ENCODE results near the gene PLCL2.
"Not testable (repeated sequence)": the region's sequence is repeated elsewhere in the genome, so short reads cannot be mapped to it uniquely, and the experiment has no call there.

Gene PLCL2

DNA sequence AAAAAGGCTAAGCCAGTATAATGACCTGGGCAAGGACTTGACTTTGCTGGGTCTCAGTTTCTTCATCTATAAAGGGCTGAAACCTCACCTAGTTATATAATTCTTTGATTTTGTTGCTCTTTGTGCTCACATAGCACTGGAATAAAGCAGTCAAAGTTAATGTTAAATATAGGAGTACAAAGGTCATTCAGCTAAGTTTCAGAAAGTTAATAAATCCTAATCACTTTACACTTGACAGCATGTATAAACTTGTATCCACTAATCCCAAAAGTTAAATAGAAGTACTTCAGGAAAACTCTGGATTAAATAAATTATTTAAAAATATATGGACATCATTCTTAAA lies 33.9 kb downstream of the PLCL2 start:
- DNase-seq: no peak

DNA sequence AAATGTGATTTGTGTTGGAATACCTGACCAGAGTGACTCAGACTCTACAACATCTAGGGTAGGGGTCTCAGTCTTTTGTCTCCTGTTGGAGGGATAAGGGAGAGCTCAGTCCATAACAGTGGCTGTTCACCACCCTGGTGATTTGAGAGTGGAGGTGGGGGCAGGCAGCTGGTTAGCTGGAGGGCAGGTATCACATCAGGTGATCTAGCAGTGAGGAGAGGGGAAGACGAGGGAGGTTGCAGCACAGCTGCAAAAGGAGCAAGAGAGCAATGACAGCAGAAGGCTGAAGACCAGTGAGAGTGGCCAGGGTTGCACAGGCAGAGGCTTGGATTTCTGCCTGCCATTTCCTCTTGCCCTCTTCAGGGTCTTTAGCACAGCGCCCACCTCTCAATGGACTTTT lies 38.4 kb downstream of the PLCL2 start:
- no peak for DNase-seq

DNA sequence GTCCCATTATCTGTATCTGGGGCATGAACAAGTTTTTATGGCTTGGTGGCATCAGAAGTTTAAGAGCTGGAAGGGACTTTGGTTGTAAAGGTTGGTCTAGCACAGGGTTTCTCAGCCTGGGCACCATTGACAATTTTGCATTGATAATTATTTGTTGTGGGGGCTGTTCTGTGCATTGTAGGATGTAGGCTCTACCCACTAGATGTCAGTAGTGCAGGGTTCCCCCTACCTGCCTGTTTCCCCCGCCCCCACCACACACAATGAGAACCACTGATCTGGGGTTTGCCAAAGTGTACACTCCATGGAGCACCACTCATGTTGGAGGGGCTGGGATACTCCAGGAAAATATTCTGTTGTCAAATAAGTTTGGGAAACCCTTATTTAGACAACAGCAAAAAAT lies 42.7 kb downstream of the PLCL2 start:
- DNase-seq: no peak

DNA sequence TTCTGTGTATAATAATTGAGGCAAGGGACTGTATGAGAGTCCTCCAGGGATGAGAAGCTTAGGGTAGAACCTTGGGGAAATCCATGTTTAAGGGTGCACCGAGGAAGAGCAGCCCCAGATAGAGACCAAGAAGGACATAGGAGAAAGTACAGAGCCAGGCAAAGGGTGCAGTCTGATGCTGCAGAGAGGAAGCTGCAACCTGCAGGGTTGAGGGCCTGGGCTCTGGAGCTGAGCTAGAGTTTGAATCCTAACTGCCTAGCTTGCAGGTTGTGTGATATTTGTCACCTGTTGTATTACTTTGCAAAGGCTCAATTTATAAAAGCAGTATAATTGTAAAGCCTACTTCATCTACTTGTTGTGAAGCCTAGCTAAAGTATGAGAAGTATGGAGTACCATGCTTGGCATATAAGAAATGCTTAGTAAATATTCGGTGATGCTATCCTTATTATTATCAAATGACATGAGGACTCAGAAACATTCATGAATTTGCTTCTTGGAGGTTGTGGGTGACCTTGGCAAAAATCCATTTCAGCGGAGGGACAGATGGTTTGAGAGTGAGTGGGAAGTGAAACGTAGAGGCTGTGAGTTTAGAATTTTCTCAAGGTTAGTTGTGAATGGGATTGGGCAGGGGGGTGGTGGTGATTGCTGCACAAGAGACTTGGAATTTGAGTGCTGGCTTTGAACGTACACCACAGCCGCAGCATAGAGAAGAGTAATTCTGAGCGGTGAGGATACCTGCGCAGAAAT lies 43.8 kb downstream of the PLCL2 start:
- DNase-seq: no peak

DNA sequence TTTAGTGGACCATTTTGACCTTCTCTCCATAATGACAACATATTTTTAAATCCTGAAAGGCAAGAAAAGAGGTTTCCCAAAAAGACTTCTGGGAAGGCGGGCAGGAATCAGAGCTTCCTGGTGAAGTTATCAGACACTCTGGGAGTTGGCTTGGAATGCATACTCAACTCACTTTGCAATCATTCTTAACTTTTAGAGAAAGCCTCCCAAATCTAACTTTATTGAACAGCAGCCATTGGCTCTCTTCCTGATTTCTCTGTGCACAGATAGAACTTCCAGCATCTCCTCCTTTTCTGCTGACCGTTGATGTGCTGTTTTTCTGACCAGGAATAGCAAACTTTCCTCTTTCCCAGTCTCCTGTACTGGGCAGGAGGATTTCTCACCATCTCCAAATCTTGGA lies 44.6 kb downstream of the PLCL2 start:
- no peak for DNase-seq

DNA sequence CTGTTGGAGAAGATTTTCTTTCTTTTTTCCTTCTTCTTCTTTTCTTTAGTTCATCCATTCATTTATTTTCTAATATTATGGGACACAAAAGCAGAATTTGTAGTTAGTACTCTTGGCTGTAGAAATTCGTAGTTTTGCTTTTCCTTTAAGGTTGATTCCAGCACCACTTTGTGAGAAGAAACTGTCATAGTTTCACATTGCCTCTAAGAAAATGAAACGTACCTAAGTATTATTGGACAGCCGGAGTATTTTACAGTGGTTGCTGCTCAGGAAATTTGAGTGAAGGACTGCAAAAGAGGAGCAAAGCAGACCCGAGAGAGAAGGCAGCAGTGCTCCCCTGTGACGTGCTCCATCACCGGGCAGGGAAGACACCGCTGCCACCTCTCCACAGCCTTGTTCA lies 48.1 kb downstream of the PLCL2 start:
- no peak for DNase-seq

DNA sequence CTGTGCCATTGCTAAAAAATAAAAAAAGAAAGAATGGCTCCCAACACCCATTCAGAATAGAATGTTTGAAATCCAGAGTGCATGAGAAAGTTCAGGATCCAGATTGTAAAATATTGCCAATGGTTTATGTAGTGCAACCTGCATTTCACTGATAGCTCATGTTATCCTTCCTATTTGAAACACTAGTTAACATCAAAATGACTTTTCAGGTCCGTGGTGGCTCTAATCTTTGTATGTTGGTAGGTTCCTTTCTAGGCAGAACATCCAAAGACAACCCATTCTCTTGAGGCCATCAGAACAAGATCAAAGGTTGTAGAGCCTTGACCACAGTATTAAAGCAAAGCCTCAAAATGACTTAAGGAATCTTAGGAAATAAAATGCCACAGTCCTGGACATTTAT lies 51.0 kb downstream of the PLCL2 start:
- no peak for DNase-seq

DNA sequence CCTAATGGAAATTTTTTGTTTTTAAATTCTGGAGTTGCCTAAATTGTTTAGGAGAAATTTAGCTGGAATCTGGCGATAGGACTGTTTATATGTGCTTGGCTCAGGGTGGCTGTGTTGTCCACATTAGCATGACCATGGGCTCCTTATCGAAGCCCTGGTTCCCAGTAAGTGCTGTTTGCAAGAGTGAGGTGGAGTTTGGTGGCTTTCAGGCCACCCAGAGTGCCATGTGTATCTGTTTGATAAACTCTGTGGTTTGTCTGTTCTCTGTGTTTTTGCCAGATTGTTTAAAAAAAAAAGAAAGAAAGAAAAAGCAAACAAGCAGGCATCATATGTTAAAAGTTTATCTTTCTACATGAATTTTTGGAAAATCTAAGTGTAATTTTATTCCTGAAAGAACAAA lies 51.5 kb downstream of the PLCL2 start:
- no peak for DNase-seq

DNA sequence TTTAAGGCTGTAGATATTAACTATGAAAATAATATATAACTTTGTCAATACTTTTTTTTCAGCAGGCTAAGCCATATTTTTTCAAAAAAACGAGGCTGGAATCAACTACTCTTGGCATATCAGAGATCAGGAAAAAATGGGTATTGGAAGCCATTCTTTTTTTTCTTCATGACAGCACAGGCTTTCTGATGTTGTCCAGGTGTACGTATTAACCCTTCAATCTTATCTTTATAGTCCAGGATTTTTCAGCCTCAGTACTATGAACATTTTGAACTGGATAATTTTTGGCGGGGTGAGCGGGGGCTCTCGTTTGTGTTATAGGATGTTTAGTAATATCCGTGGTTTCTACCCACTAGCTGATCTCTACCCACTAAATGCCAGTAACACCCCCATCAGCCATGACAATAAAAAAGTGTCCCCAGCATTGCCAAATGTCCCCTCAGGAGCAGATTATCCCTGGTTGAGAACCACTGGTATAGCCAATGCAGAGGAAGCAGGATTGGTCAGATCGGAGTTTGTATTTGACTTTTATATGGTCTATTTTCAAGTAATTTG lies 52.0 kb downstream of the PLCL2 start:
- no peak for DNase-seq

DNA sequence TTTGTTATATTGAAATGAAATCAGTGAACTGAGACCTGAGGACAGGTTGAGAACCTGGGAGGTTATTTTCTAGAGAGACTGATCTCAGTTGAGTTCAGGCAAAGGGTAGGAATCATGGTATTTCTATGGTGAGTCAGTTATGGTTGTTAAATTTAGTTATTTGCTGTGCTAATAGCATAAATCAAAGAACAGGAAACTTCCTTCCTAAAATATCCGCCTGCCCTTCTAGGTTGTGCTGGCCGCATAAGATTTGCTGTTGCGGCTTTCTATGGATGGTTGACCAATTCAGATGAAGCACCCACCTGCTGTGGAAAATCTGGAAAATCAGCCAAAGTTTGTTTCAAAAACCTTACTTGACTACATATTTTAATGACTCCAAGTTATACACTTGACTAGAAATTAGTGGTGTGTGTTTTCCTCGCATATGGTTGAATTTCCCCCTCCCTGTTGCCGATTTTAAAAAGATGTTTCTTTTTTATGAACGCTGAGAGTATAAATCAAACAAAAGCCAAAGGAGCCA lies 52.6 kb downstream of the PLCL2 start:
- DNase-seq: no peak

DNA sequence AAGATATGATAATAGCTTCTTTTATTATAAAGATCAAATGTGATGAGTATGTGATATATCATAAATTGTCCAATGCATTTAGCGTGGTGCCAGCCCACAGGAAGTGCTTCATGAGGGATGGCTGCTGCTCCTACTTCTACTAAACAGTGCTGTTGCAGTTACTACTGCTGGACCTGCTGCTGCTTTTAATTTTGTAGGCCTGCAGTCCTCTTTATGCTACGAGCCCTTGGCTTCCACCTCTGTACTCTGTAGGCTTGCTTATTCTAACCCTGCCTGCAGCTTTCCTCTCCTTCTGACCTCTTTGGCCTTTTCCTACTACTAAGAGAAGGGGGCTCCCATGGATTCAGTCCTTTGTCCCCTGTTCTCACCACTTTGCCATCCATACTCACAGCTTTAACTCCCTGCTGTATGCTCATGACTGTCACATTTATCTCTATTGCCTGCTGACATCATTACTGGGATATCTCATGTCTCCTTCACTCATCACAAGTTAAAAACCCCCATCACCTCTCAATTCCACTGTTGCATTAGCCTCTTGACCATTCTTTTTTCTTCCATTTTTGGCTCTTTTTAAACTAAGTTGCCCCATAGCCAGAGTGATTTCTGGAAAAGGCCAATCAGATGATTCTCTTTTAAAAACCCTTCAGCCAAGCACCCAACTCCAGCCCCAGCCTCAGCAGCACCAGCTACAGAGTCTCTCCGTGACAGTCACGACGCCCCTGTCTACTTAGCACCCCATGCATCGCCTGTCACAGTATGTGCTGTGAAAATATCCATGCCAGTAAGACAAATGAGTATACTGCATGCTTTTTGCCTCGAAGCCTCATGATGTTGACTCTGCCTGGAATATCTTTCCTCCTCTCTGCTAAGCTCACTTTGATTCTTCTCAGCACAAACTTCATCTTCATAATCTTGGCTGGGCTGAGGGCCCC lies 56.3 kb downstream of the PLCL2 start:
- no peak for DNase-seq

DNA sequence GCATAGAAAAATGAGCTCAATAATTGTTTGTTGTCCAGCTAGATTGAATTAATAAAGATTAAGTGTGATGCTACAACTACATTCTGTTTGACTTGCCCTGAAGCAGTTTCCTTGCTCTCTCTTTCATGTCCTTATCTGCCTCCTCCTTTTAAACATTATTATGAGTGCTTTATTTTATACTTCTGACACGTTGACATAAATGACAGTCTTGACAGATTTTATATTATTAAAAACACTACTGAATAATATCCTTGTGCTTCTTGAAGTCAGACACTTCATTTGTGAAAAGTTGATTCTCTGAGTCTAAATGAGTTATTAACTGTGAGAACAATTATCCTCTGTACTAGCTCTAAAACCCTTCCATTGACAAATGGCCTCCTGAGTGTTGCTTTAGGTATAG lies 58.2 kb downstream of the PLCL2 start:
- DNase-seq: no peak

DNA sequence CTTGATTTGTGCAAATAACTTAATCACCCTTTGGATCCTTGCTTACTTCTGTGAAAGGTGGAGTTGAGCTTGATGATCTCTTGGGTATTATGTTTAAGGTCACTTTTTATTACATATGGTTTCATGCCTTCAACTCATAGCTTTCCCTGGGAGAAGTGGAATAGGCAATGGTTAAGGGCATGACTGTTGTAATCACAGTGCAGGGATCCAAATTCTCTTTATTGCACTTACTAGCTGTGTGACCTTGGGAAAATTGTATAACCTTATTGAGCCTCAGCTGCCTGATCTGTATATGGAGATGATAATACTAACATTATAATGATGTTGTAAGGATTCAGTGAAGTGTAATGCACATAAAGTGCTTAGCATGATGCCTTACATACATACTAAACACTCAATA lies 59.1 kb downstream of the PLCL2 start:
- DNase-seq: no peak

DNA sequence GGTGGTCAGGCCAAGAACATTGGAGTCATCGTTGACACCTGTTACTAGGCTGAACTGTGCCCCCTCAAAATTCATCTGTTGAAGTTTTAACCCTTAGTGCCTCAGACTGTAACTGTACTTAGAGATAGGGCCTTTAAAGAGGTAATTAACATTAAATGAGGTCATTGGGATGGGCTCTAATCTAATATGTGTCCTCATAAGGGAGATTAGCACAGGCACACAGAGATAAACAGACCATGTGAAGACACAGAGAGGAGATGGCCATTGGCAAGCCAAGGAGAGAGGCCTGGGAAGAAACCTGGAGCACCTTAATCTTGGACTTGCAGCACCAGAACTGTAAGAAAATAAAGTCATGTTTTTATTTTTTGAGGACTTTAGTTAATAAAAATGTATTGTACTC lies 59.6 kb downstream of the PLCL2 start:
- no peak for DNase-seq

DNA sequence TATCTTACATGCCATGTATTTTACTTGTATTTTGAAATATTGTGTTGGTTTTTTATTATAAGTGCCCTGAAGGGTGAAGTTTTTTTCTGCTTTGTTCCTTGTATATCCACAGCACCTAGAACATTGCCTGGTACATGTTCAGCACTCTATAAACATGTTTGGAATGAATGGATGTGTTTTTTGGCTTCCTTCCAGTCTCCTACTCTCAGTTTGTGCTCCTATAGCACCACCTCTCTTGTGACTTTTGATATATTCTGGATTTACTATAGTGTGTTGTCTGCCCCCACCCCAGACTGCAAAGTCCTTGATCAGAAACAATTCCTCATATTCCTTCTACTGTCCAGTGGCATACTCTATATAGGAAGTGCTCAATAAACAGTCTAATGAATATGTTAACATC lies 60.6 kb downstream of the PLCL2 start:
- DNase-seq: no peak

DNA sequence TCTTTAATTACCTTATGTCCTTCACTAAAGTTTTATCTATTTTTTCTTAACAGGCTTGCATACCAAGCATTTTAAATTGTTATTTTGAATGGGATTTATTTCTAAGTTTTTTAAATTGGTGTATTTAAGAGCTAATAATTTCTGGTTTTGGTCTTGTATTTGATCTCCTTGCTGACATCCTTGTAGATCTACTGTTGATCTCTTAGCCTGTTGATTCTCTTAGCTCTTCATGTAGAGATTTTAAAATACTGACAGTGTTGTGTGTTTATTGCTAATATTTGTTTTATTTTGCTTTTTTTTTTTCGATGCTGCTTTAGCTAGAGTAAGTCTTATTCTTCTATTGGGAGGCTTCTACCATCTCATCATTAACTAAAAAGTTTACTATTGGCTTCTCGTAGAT lies 65.5 kb downstream of the PLCL2 start:
- no peak for DNase-seq

DNA sequence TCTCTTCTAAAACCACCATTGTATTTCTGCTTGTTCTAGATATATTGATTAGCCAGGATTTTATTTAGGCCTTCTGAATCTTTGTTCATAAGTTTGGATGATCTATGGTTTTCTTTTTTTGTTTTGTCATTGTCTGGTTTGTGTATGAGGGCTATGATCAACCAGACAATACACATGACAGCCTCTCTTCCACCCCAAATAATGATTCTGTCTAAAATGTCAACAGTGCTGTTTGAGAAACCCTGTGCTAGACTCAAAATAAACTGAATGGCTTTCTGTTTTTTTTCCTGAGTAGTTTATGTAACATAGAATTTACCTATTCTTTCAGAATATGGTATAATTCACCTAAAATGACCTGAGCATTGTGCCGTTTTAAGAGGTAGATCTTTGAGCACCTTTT lies 66.1 kb downstream of the PLCL2 start:
- no peak for DNase-seq

DNA sequence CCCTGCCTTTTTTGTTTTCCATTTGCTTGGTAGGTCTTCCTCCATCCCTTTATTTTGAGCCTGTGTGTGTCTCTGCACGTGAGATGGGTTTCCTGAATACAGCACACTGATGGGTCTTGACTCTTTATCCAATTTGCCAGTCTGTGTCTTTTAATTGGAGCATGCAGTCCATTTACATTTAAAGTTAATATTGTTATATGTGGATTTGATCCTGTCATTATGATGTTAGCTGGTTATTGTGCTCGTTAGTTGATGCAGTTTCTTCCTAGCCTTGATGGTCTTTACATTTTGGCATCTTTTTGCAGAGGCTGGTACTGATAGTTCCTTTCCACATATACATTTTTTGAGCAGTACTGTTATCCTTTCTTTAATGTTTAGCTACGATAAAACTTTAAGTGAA lies 73.1 kb downstream of the PLCL2 start:
- DNase-seq: not testable (repeated sequence)

DNA sequence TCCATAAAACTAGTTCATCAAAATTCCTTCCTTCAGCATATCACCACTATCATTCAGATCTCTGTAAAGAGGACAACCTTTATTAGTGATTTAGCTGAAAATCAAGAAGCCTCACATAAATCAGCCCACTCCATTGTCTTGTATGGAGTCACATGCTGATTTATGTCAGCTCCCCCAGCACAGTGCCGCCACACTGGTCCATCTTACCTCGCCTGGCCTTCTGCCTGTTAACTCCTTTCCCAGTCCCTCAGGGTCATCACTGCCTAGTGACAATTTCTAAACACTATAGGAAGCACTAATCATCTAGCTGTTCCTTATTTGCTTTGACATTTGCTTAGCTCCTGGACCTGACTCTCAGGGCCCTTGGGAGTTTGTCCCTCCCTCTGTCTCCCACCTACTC lies 75.4 kb downstream of the PLCL2 start:
- no peak for DNase-seq

DNA sequence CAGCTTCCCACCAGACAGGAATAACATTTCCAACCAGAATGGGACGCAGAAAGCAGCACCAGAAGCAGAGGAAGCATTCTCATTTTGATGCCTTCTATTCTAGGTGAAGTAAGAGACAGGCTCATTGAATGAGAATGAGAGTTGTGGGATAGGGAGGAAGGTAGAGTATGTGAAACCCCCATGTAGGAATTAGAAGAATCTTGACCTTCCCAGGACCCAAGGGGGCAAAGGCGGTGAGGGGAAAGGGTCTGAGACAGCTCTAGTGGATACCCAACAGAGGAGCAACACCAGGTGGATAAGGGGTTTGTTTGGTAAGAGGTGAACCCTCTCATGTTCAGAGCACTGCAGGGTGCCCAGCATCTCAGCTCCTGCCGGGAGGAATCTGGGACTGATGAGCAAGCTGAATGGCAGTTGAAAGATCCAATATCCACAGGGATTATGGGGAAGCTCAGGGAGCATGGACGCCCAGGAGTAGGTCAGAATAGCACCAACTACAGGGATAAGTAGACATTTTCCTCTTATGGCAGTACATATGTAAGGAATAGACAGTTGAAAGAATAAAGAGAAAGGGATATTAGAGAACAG lies 77.0 kb downstream of the PLCL2 start:
- DNase-seq: no peak

DNA sequence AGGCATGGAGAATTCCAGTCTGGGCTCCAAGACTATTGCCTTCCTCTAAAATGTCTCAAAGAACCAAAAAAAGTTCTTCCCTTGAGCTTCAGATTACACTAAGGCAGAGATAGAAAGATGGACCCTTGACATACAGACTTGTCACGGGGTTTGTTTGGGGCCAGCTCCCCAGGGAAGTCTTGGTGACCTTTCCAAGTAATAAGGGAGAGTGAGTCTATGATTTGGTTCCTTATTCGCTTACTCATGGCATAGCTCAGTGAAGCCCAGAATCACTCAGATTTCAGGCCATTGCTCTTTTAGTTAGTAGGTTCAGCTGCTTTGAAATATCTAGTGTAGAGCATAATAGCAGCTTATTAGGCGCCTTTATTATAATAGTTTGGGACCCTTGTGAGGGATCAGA lies 90.3 kb downstream of the PLCL2 start:
- no peak for DNase-seq

DNA sequence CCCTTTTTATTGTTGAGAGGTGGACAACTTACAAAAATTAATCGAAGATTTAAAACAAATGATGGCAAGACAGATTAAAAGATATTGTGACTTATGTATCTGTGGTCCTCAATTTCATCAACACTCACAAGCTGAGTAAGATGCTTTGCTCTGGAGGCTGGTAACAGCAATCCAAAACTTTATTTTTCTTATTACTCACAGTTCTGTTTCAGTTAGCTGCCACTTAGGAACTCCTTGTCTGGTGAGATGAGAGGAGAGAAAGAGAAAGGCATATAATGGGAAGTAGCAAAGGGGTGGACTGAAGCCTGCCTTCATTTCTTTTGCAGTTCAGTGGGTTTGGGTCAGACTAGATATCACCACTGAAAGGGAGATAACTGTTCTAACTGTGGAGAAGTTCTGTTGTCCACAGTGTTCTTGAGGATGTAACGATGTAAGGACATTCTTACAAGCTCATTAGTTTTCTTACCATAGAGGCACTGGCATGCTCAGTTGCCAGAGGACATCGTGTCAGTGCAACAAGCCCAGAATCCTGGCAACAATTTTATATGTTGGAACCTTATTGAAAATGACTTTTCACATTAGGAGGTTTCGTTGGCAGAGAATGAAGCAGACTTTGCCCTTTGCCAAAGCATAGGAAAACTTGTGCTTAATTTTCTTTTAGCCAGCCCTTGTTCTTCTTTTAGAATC lies 93.6 kb downstream of the PLCL2 start:
- DNase-seq: no peak

DNA sequence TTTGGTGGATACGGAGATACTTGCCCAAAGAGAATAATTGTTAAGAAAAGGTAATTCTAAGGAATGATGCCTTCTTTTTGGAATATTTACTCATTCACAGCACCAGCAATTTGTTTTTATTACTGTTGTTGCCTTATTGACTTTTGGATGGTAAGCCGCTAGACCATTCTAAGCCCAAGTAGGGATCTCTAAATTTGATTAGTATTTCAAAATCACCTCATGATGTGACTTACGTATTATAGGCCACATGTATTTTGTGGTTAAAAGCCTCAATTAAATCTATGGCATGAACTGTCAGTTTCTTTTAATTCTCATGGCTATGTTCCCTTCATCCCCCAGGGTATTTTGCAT lies 94.1 kb downstream of the PLCL2 start:
- no peak for DNase-seq
